HG03175 (cell line): Measurements from ENCODE around the gene ADAMTSL5.

Experiments used
- ATAC-seq: cut with Tn5 transposase; IDR thresholded peaks from one replicate; pipeline ENCODE4 v1.9.1; 2021; ENCODE audit warnings: mild to moderate bottlenecking, moderate library complexity; ENCODE audit not compliant: unreplicated experiment

ADAMTSL5 gene

GRCh38 chr19:1468274-1468820, 44.5 kb downstream of the ADAMTSL5 start:
- no peak for ATAC-seq

GRCh38 chr19:1467490-1468273, 45.1 kb downstream of the ADAMTSL5 start:
- ATAC-seq, result no peak

GRCh38 chr19:1467215-1467489, 45.7 kb downstream of the ADAMTSL5 start:
- no peak for ATAC-seq

- ATAC-seq, result no peak
Observed at GRCh38 chr19:1466461-1467214, 46.2 kb downstream of the ADAMTSL5 start.

- ATAC-seq, result no peak
Observed at GRCh38 chr19:1466018-1466460, 46.8 kb downstream of the ADAMTSL5 start.

- no peak for ATAC-seq
Observed at GRCh38 chr19:1465191-1466016, 47.4 kb downstream of the ADAMTSL5 start.

- ATAC-seq, result no peak
Observed at GRCh38 chr19:1461862-1462261, 51.0 kb downstream of the ADAMTSL5 start.

GRCh38 chr19:1460033-1460995, 52.5 kb downstream of the ADAMTSL5 start:
- no peak for ATAC-seq

GRCh38 chr19:1459479-1459878, 53.3 kb downstream of the ADAMTSL5 start:
- ATAC-seq, result no peak

- ATAC-seq, result no peak
Observed at GRCh38 chr19:1457892-1458291, 54.9 kb downstream of the ADAMTSL5 start.

- ATAC-seq, result no peak
Observed at GRCh38 chr19:1457031-1457739, 55.6 kb downstream of the ADAMTSL5 start.

- ATAC-seq, result no peak
Observed at GRCh38 chr19:1456121-1456900, 56.5 kb downstream of the ADAMTSL5 start.

- ATAC-seq, result no peak
Observed at GRCh38 chr19:1455336-1456120, 57.3 kb downstream of the ADAMTSL5 start.
